ENCODE data around the gene KLHDC8B.
"Not testable (repeated sequence)": the region's sequence is repeated elsewhere in the genome, so short reads cannot be mapped to it uniquely, and the experiment has no call there.

The KLHDC8B gene

GRCh38 chr3:49213998-49214397, 42.6 kb downstream of the KLHDC8B start:
- H3F3A ChIP-seq (ENCODE audit: insufficient read depth, low read length) = no peaks in the 10 kb centered on the region
- H3K9ac ChIP-seq (ENCODE audit: low read length) = no peak overlapping the region
- no peak overlapping the region for H2AFZ ChIP-seq (ENCODE audit: low read length)
- H3K4me2 ChIP-seq (ENCODE audit: low read depth, low read length) = no peak overlapping the region
- no peak overlapping the region for H3K27ac ChIP-seq (ENCODE audit: low read length)
- no peaks in the 10 kb centered on the region for H3K9me2 ChIP-seq (replicated peaks; ENCODE audit: insufficient read depth, low read length)
- H3K36me3 ChIP-seq (replicated peaks; ENCODE audit: insufficient read depth, low read length) = no peaks in the 10 kb centered on the region
- no peaks in the 10 kb centered on the region for H3K79me2 ChIP-seq (ENCODE audit: low read length)
- no peaks in the 10 kb centered on the region for H4K20me1 ChIP-seq (ENCODE audit: insufficient read depth, low read length)
- H3K4me3 ChIP-seq (ENCODE audit: low read length) = no peak overlapping the region
- TF ChIP-seq CTCF (IDR thresholded peaks at IDR 0.05; ENCODE audit: low read length) (no peak), EZH2phosphoT487 (IDR thresholded peaks at IDR 0.05; ENCODE audit: low read length) (no peak), EZH2 (optimal IDR thresholded peaks at IDR 0.05; ENCODE audit: low read depth, low read length) (no peak)
- H3K27me3 ChIP-seq (replicated peaks; ENCODE audit: insufficient read depth, low read length) = no peaks in the 10 kb centered on the region
- H3K9me3 ChIP-seq (replicated peaks; ENCODE audit: insufficient read depth, low read length) = no peaks in the 10 kb centered on the region
- DNase-seq = no peak
- H3K4me1 ChIP-seq (ENCODE audit: low read length) = no peaks in the 10 kb centered on the region

GRCh38 chr3:49216687-49217086, 45.3 kb downstream of the KLHDC8B start:
- H2AFZ ChIP-seq (ENCODE audit: low read length); H4K20me1 ChIP-seq (ENCODE audit: insufficient read depth, low read length); H3F3A ChIP-seq (ENCODE audit: insufficient read depth, low read length); H3K79me2 ChIP-seq (ENCODE audit: low read length); H3K36me3 ChIP-seq (replicated peaks; ENCODE audit: insufficient read depth, low read length); H3K9ac ChIP-seq (ENCODE audit: low read length); H3K4me2 ChIP-seq (ENCODE audit: low read depth, low read length); DNase-seq; H3K4me1 ChIP-seq (ENCODE audit: low read length); H3K9me3 ChIP-seq (replicated peaks; ENCODE audit: insufficient read depth, low read length); H3K27me3 ChIP-seq (replicated peaks; ENCODE audit: insufficient read depth, low read length); H3K27ac ChIP-seq (ENCODE audit: low read length); H3K4me3 ChIP-seq (ENCODE audit: low read length); H3K9me2 ChIP-seq (replicated peaks; ENCODE audit: insufficient read depth, low read length): not testable (repeated sequence)

GRCh38 chr3:49217108-49217507, 45.7 kb downstream of the KLHDC8B start:
- not testable (repeated sequence) for H2AFZ ChIP-seq (ENCODE audit: low read length); H3K4me2 ChIP-seq (ENCODE audit: low read depth, low read length); H3K9me3 ChIP-seq (replicated peaks; ENCODE audit: insufficient read depth, low read length); H3K4me1 ChIP-seq (ENCODE audit: low read length); H4K20me1 ChIP-seq (ENCODE audit: insufficient read depth, low read length); H3K9me2 ChIP-seq (replicated peaks; ENCODE audit: insufficient read depth, low read length); H3K9ac ChIP-seq (ENCODE audit: low read length); H3K4me3 ChIP-seq (ENCODE audit: low read length); H3K79me2 ChIP-seq (ENCODE audit: low read length); H3K27me3 ChIP-seq (replicated peaks; ENCODE audit: insufficient read depth, low read length); DNase-seq; H3K27ac ChIP-seq (ENCODE audit: low read length); H3F3A ChIP-seq (ENCODE audit: insufficient read depth, low read length); H3K36me3 ChIP-seq (replicated peaks; ENCODE audit: insufficient read depth, low read length)

- Histone ChIP-seq H3K36me3 (replicated peaks; ENCODE audit: insufficient read depth, low read length) (no peaks in the 10 kb centered on the region), H3K4me3 (ENCODE audit: low read length) (no peak overlapping the region), H3K9me2 (replicated peaks; ENCODE audit: insufficient read depth, low read length) (no peaks in the 10 kb centered on the region), H2AFZ (ENCODE audit: low read length) (no peak overlapping the region), H3K27me3 (replicated peaks; ENCODE audit: insufficient read depth, low read length) (no peaks in the 10 kb centered on the region), H3K27ac (ENCODE audit: low read length) (no peak overlapping the region), H3F3A (ENCODE audit: insufficient read depth, low read length) (no peaks in the 10 kb centered on the region), H3K9ac (ENCODE audit: low read length) (no peak overlapping the region), H3K4me2 (ENCODE audit: low read depth, low read length) (no peak overlapping the region), H3K4me1 (ENCODE audit: low read length) (no peaks in the 10 kb centered on the region), H3K79me2 (ENCODE audit: low read length) (no peaks in the 10 kb centered on the region), H4K20me1 (ENCODE audit: insufficient read depth, low read length) (no peaks in the 10 kb centered on the region), H3K9me3 (replicated peaks; ENCODE audit: insufficient read depth, low read length) (no peaks in the 10 kb centered on the region)
- DNase-seq = no peak
- TF ChIP-seq EZH2phosphoT487 (IDR thresholded peaks at IDR 0.05; ENCODE audit: low read length) (no peak), EZH2 (optimal IDR thresholded peaks at IDR 0.05; ENCODE audit: low read depth, low read length) (no peak), CTCF (IDR thresholded peaks at IDR 0.05; ENCODE audit: low read length) (no peak)
Measured at GRCh38 chr3:49217688-49218470, 46.5 kb downstream of the KLHDC8B start.

- H3K9ac ChIP-seq (ENCODE audit: low read length); H4K20me1 ChIP-seq (ENCODE audit: insufficient read depth, low read length); H3K27me3 ChIP-seq (replicated peaks; ENCODE audit: insufficient read depth, low read length); H3K36me3 ChIP-seq (replicated peaks; ENCODE audit: insufficient read depth, low read length); H3K4me3 ChIP-seq (ENCODE audit: low read length); H3F3A ChIP-seq (ENCODE audit: insufficient read depth, low read length); H2AFZ ChIP-seq (ENCODE audit: low read length); H3K79me2 ChIP-seq (ENCODE audit: low read length); H3K4me2 ChIP-seq (ENCODE audit: low read depth, low read length); H3K9me2 ChIP-seq (replicated peaks; ENCODE audit: insufficient read depth, low read length); H3K27ac ChIP-seq (ENCODE audit: low read length); H3K9me3 ChIP-seq (replicated peaks; ENCODE audit: insufficient read depth, low read length); H3K4me1 ChIP-seq (ENCODE audit: low read length): not testable (repeated sequence)
- DNase-seq = peak; percentile 15
Measured at GRCh38 chr3:49218471-49218989, 47.1 kb downstream of the KLHDC8B start.

Measured in MM.1S (cell line).